ENCODE measurements around the gene MYOZ3.
A peak's percentile ranks its signal among the peaks of the same experiment; 100 is the strongest.

MYOZ3 gene

GRCh38 chr5:150642991-150643710 lies 17.9 kb upstream of the MYOZ3 start:
- no peak for DNase-seq (ENCODE audit: low read depth)

- no peak for DNase-seq (ENCODE audit: low read depth)
Measured at GRCh38 chr5:150644058-150644457, 17.0 kb upstream of the MYOZ3 start.

GRCh38 chr5:150644514-150644913 lies 16.5 kb upstream of the MYOZ3 start:
- no peak for DNase-seq (ENCODE audit: low read depth)

GRCh38 chr5:150645070-150645700 lies 15.9 kb upstream of the MYOZ3 start:
- no peak for DNase-seq (ENCODE audit: low read depth)

GRCh38 chr5:150647275-150648251 lies 13.5 kb upstream of the MYOZ3 start:
- no peak for DNase-seq (ENCODE audit: low read depth)

GRCh38 chr5:150648294-150649107 lies 12.6 kb upstream of the MYOZ3 start:
- DNase-seq (ENCODE audit: low read depth) = no peak

- no peak for DNase-seq (ENCODE audit: low read depth)
Measured at GRCh38 chr5:150649108-150650020, 11.7 kb upstream of the MYOZ3 start.

GRCh38 chr5:150650021-150651006 lies 10.7 kb upstream of the MYOZ3 start:
- no peak for DNase-seq (ENCODE audit: low read depth)

GRCh38 chr5:150651382-150651781 lies 9.7 kb upstream of the MYOZ3 start:
- no peak for DNase-seq (ENCODE audit: low read depth)

GRCh38 chr5:150651924-150652671 lies 9.0 kb upstream of the MYOZ3 start:
- DNase-seq (ENCODE audit: low read depth) = no peak

GRCh38 chr5:150653145-150653761 lies 7.8 kb upstream of the MYOZ3 start:
- no peak for DNase-seq (ENCODE audit: low read depth)

- no peak for DNase-seq (ENCODE audit: low read depth)
Measured at GRCh38 chr5:150653762-150654556, 7.1 kb upstream of the MYOZ3 start.

GRCh38 chr5:150655221-150655620 lies 5.8 kb upstream of the MYOZ3 start:
- DNase-seq (ENCODE audit: low read depth) = no peak

- peak; percentile 59 for DNase-seq (ENCODE audit: low read depth)
Measured at GRCh38 chr5:150656191-150657132, 4.6 kb upstream of the MYOZ3 start.

- DNase-seq (ENCODE audit: low read depth) = no peak
Measured at GRCh38 chr5:150658121-150658520, 2.9 kb upstream of the MYOZ3 start.

GRCh38 chr5:150658699-150659265 lies 2.3 kb upstream of the MYOZ3 start:
- DNase-seq (ENCODE audit: low read depth) = no peak
